ENCODE measurements around the gene MVB12B. TPM values are rescaled to one million over a fixed set of nuclear protein-coding genes. Genes with fewer than 3 reads are reported as not detected.

Gene MVB12B
- total RNA-seq, 4 donors from 2014 or later = 6.1 to 18.0 (median 13.2) TPM

- TF ChIP-seq CTCF (IDR thresholded peaks at IDR 0.05 in 4 of 5, conservative IDR thresholded peaks at IDR 0.05 in 1 of 5) (peak in 1 of 5 experiments; percentile 15), POLR2A (IDR thresholded peaks at IDR 0.05) (no peak)
- Histone ChIP-seq H3K4me1 (peaks cover 54 to 62% of the 10 kb centered on the region in 2 donors), H3K27me3 (no peaks in the 10 kb centered on the region), H3K9me3 (no peaks in the 10 kb centered on the region), H3K36me3 (no peaks in the 10 kb centered on the region), H3K27ac (peak overlapping the region; percentile 67 to 80 (median 76)), H3K4me3 (no peak overlapping the region)
- intact Hi-C loops (cut with DNase I; ENCODE audit: low total_unique reads) (no loop called here), in situ Hi-C loops (cut with MboI; ENCODE audit: low sequenced_read_pairs in 4 of 4) (no loop called here)
- ATAC-seq (peak; percentile 54 to 75), DNase-seq (peak; percentile 31 to 53)
These were observed 66.2 kb downstream of the MVB12B start for GRCh38 chr9:126392662-126393371.

- no peak for ATAC-seq
- Histone ChIP-seq H3K4me3 (no peak overlapping the region), H3K27me3 (no peaks in the 10 kb centered on the region), H3K9me3 (no peaks in the 10 kb centered on the region), H3K27ac (peak overlapping the region in 3 of 4 donors; percentile 75 to 80 (median 78)), H3K4me1 (peaks cover 54 to 62% of the 10 kb centered on the region in 2 donors), H3K36me3 (no peaks in the 10 kb centered on the region)
- TF ChIP-seq CTCF (IDR thresholded peaks at IDR 0.05 in 4 of 5, conservative IDR thresholded peaks at IDR 0.05 in 1 of 5) (no peak), POLR2A (IDR thresholded peaks at IDR 0.05) (no peak)
- in situ Hi-C loops (cut with MboI; ENCODE audit: low sequenced_read_pairs in 4 of 4) = no loop called here
- intact Hi-C loops (cut with DNase I; ENCODE audit: low total_unique reads) = no loop called here
- DNase-seq = no peak
These were observed 67.2 kb downstream of the MVB12B start for GRCh38 chr9:126393876-126394275.

GRCh38 chr9:126394802-126395201, 68.2 kb downstream of the MVB12B start:
- no peaks in the 10 kb centered on the region for H3K36me3 ChIP-seq
- in situ Hi-C loops (cut with MboI; ENCODE audit: low sequenced_read_pairs in 4 of 4) = loop anchor here in 3 of 4 donors (5.0 kb wide), 2 partner anchors 78 to 88 kb away; no protein-coding TSS in a partner anchor
- peaks cover 48 to 56% of the 10 kb centered on the region in 2 donors for H3K4me1 ChIP-seq

GRCh38 chr9:126395439-126396212, 69.0 kb downstream of the MVB12B start:
- intact Hi-C loops (cut with DNase I; ENCODE audit: low total_unique reads) = loop anchor here (2.0 kb wide), 1 partner anchor 69 kb away; the partner anchor contains the start of gene MVB12B
- peaks cover 42 to 48% of the 10 kb centered on the region in 2 donors for H3K4me1 ChIP-seq
- in situ Hi-C loops (cut with MboI; ENCODE audit: low sequenced_read_pairs in 4 of 4) = loop anchor here in 3 of 4 donors (5.0 kb wide), 2 partner anchors 78 to 88 kb away; no protein-coding TSS in a partner anchor

More at GRCh38 chr9:126394802-126395201, 68.2 kb downstream of the MVB12B start:
- no peaks in the 10 kb centered on the region for H3K27me3 ChIP-seq
- intact Hi-C loops (cut with DNase I; ENCODE audit: low total_unique reads) = no loop called here
- no peaks in the 10 kb centered on the region for H3K9me3 ChIP-seq
- peak overlapping the region; percentile 39 to 78 (median 66) for H3K27ac ChIP-seq
- TF ChIP-seq CTCF (IDR thresholded peaks at IDR 0.05 in 4 of 5, conservative IDR thresholded peaks at IDR 0.05 in 1 of 5) (no peak), POLR2A (IDR thresholded peaks at IDR 0.05) (no peak)
- ATAC-seq = peak; percentile 26 to 46
- H3K4me3 ChIP-seq = no peak overlapping the region
- peak; percentile 35 to 61 for DNase-seq

More at GRCh38 chr9:126395439-126396212, 69.0 kb downstream of the MVB12B start:
- no peak for TF ChIP-seq POLR2A (IDR thresholded peaks at IDR 0.05)
- H3K9me3 ChIP-seq = no peaks in the 10 kb centered on the region
- no peaks in the 10 kb centered on the region for H3K36me3 ChIP-seq
- ATAC-seq (peak; percentile 68 to 69), DNase-seq (peak; percentile 34 to 61)
- no peaks in the 10 kb centered on the region for H3K27me3 ChIP-seq
- H3K27ac ChIP-seq = peak overlapping the region; percentile 39 to 78 (median 66)
- H3K4me3 ChIP-seq = no peak overlapping the region
